Left ventricle myocardium inferior (tissue), 1 donor: ENCODE data around the gene CEP72. TPM values are rescaled to one million over a fixed set of nuclear protein-coding genes. Genes with fewer than 3 reads are reported as not detected.
A peak's percentile ranks its signal among the peaks of the same experiment; 100 is the strongest.

Experiments used
- DNase-seq: peaks from one replicate; pipeline ENCODE4 v3.0.0-alpha.2; 2020
- H3K27ac ChIP-seq: fragments of 200-600 bp; replicated peaks from 2 replicates; pipeline ENCODE4 v1.8.0; 2021
- H3K27me3 ChIP-seq: fragments of 200-600 bp; 2 replicates; pipeline ENCODE4 v1.8.0; 2021; ENCODE audit warnings: low read depth
- H3K36me3 ChIP-seq: fragments of 200-600 bp; 2 replicates; pipeline ENCODE4 v1.8.0; 2021
- H3K4me1 ChIP-seq: fragments of 200-600 bp; 2 replicates; pipeline ENCODE4 v1.8.0; 2021
- H3K4me3 ChIP-seq: fragments of 200-600 bp; 2 replicates; pipeline ENCODE4 v1.8.0; 2021; ENCODE audit warnings: mild to moderate bottlenecking, moderate library complexity
- H3K9me3 ChIP-seq: fragments of 200-600 bp; replicated peaks from 2 replicates; pipeline ENCODE4 v1.8.0; 2021
- CTCF ChIP-seq: fragments of 200-600 bp; IDR thresholded peaks from 2 replicates; pipeline ENCODE4 v1.8.0; 2021; ENCODE audit warnings: antibody characterized with exemption, mild to moderate bottlenecking, borderline replicate concordance
- intact Hi-C: fragments of 100-400 bp; cut with micrococcal nuclease; formaldehyde crosslinking; loops from one replicate; pipeline ENCODE4 v1.11.0; 2022
- total RNA-seq: library from RNA; stranded (reverse); fragmentation: NEBNext Ultra II Directional; extraction: Animal tissue kit (Norgen Biotek cat#: 25700); gene quantifications from one replicate; pipeline ENCODE4 v1.2.1, GENCODE V29; 2021
- donor health status: DM: no; HTN: yes; CAD: no; lungs with severe emphysema.

Gene CEP72
- total RNA-seq, 1 donor from 2014 or later: 1.7 TPM

GRCh38 chr5:669842-670395, 57.8 kb downstream of the CEP72 start:
- Histone ChIP-seq H3K27me3 (no peaks in the 10 kb centered on the region), H3K27ac (no peak overlapping the region), H3K4me3 (no peak overlapping the region), H3K9me3 (no peaks in the 10 kb centered on the region), H3K4me1 (peaks cover 41% of the 10 kb centered on the region), H3K36me3 (peaks cover 7% of the 10 kb centered on the region)
- DNase-seq: no peak
- intact Hi-C loops: loop anchor here (5.0 kb wide), 1 partner anchor 232 kb away; no protein-coding TSS in a partner anchor
- no peak for TF ChIP-seq CTCF

- TF ChIP-seq CTCF: no peak
- no peaks in the 10 kb centered on the region for H3K9me3 ChIP-seq
- no peaks in the 10 kb centered on the region for H3K27me3 ChIP-seq
- intact Hi-C loops: loop anchor here (5.0 kb wide), 1 partner anchor 232 kb away; no protein-coding TSS in a partner anchor
- no peak overlapping the region for H3K27ac ChIP-seq
- H3K4me3 ChIP-seq: no peak overlapping the region
- DNase-seq: no peak
- H3K36me3 ChIP-seq: peaks cover 4% of the 10 kb centered on the region
- peaks cover 44% of the 10 kb centered on the region for H3K4me1 ChIP-seq
Observed at GRCh38 chr5:670396-671270, 58.5 kb downstream of the CEP72 start.

- Histone ChIP-seq H3K27ac (peak overlapping the region; percentile 89), H3K4me1 (peaks cover 50% of the 10 kb centered on the region), H3K4me3 (peak overlapping the region; percentile 50), H3K9me3 (no peaks in the 10 kb centered on the region), H3K27me3 (no peaks in the 10 kb centered on the region), H3K36me3 (no peaks in the 10 kb centered on the region)
- intact Hi-C loops: loop anchor here (5.0 kb wide), 1 partner anchor 231 kb away; no protein-coding TSS in a partner anchor
- peak; percentile 96 for TF ChIP-seq CTCF
- DNase-seq: peak; percentile 72
Observed at GRCh38 chr5:671459-672328, 59.6 kb downstream of the CEP72 start.

GRCh38 chr5:672329-673160, 60.4 kb downstream of the CEP72 start:
- Histone ChIP-seq H3K4me1 (peaks cover 50% of the 10 kb centered on the region), H3K9me3 (no peaks in the 10 kb centered on the region), H3K27me3 (no peaks in the 10 kb centered on the region), H3K27ac (peak overlapping the region; percentile 89), H3K36me3 (no peaks in the 10 kb centered on the region), H3K4me3 (peak overlapping the region; percentile 50)
- no peak for TF ChIP-seq CTCF
- intact Hi-C loops: loop anchor here (5.0 kb wide), 1 partner anchor 230 kb away; no protein-coding TSS in a partner anchor
- peak; percentile 82 for DNase-seq
